Activated CD8-positive, alpha-beta memory T cell treated with anti-CD3 and anti-CD28 coated beads for 36 hours (primary cell): Measurements from ENCODE around the gene CHAC2. TPM values are rescaled to one million over a fixed set of nuclear protein-coding genes. Genes with fewer than 3 reads are reported as not detected.
"Not testable (repeated sequence)": the region's sequence is repeated elsewhere in the genome, so short reads cannot be mapped to it uniquely, and the experiment has no call there.

Experiments used
- CTCF ChIA-PET: fragments of 350-600 bp; sonication (Branson Sonifier 250); formaldehyde crosslinking; loops from one replicate; lab custom pipeline; 2021; ENCODE audit warnings: antibody characterized with exemption; lab: Charles Lee
- POLR2A ChIA-PET: fragments of 350-600 bp; sonication (Branson Sonifier 250); formaldehyde crosslinking; loops from one replicate; lab custom pipeline; 2021; ENCODE audit warnings: antibody characterized with exemption; lab: Charles Lee
- total RNA-seq, 2 experiments: library from RNA; stranded (reverse); gene quantifications; one replicate each; pipeline ENCODE4 v1.2.3, GENCODE V29; 2021

The CHAC2 gene
- total RNA-seq, result 10 to 100 TPM; 24.9 to 25.7 TPM

- ChIA-PET POLR2A (interaction anchor here (0.9 to 3.1 kb wide), 4 partner anchors 10 to 19 kb away, joined by 4 to 35 read pairs (median 7); partner anchors contain the start of genes ASB3 and ERLEC1), CTCF (interaction anchor here (0.8 to 2.5 kb wide), 3 partner anchors 16 to 18 kb away, joined by 3 to 6 read pairs (median 3); no protein-coding TSS in a partner anchor)
Measured at GRCh38 chr2:53767405-53768241, at the start of gene CHAC2. Gene CHAC2 (plus strand): TSS chr2:53767804. CDS start chr2:53767887, 83 bp downstream.

- CTCF ChIA-PET, result interaction anchor here (0.6 kb wide), 1 partner anchor 99 kb away, joined by 4 read pairs; no protein-coding TSS in a partner anchor
- POLR2A ChIA-PET, result not testable (repeated sequence)
Measured at GRCh38 chr2:53720944-53721343, 46.7 kb upstream of the CHAC2 start.

- POLR2A ChIA-PET, result no interaction called here
- CTCF ChIA-PET, result interaction anchor here (0.6 to 0.7 kb wide), 2 partner anchors 324 to 1112 kb away, joined by 3 read pairs; no protein-coding TSS in a partner anchor
Measured at GRCh38 chr2:53724536-53724935, 43.1 kb upstream of the CHAC2 start.

GRCh38 chr2:53725662-53726061, 41.9 kb upstream of the CHAC2 start:
- CTCF ChIA-PET, result interaction anchor here (1.0 kb wide), 1 partner anchor 14 kb away, joined by 3 read pairs; no protein-coding TSS in a partner anchor
- POLR2A ChIA-PET, result no interaction called here

- POLR2A ChIA-PET, result no interaction called here
- CTCF ChIA-PET, result no interaction called here
Measured at GRCh38 chr2:53727921-53728320, 39.7 kb upstream of the CHAC2 start.

GRCh38 chr2:53729143-53729762, 38.4 kb upstream of the CHAC2 start:
- POLR2A ChIA-PET, result no interaction called here
- CTCF ChIA-PET, result no interaction called here

GRCh38 chr2:53737091-53737490, 30.5 kb upstream of the CHAC2 start:
- ChIA-PET CTCF (no interaction called here), POLR2A (no interaction called here)

GRCh38 chr2:53739032-53739431, 28.6 kb upstream of the CHAC2 start:
- ChIA-PET CTCF (no interaction called here), POLR2A (no interaction called here)

- ChIA-PET POLR2A (no interaction called here), CTCF (no interaction called here)
Measured at GRCh38 chr2:53740170-53740569, 27.4 kb upstream of the CHAC2 start.

- CTCF ChIA-PET, result no interaction called here
- POLR2A ChIA-PET, result no interaction called here
Measured at GRCh38 chr2:53744395-53745065, 23.1 kb upstream of the CHAC2 start.

- ChIA-PET POLR2A (no interaction called here), CTCF (interaction anchor here (0.8 to 1.1 kb wide), 2 partner anchors 18 to 34 kb away, joined by 3 read pairs; no protein-coding TSS in a partner anchor)
Measured at GRCh38 chr2:53750041-53750768, 17.4 kb upstream of the CHAC2 start.

GRCh38 chr2:53751728-53752127, 15.9 kb upstream of the CHAC2 start:
- ChIA-PET POLR2A (interaction anchor here (1.6 kb wide), 1 partner anchor 16 kb away, joined by 8 read pairs; the partner anchor contains the start of gene CHAC2), CTCF (interaction anchor here (0.8 to 1.3 kb wide), 4 partner anchors 16 to 50 kb away, joined by 3 to 4 read pairs (median 3); partner anchors contain the start of gene CHAC2)

GRCh38 chr2:53752385-53752784, 15.2 kb upstream of the CHAC2 start:
- CTCF ChIA-PET, result interaction anchor here (1.1 kb wide), 1 partner anchor 17 kb away, joined by 4 read pairs; no protein-coding TSS in a partner anchor
- POLR2A ChIA-PET, result interaction anchor here (1.6 kb wide), 1 partner anchor 15 kb away, joined by 8 read pairs; the partner anchor contains the start of gene CHAC2

- POLR2A ChIA-PET, result no interaction called here
- CTCF ChIA-PET, result no interaction called here
Measured at GRCh38 chr2:53753041-53753440, 14.6 kb upstream of the CHAC2 start.

GRCh38 chr2:53755121-53755520, 12.5 kb upstream of the CHAC2 start:
- POLR2A ChIA-PET, result no interaction called here
- CTCF ChIA-PET, result no interaction called here

- ChIA-PET POLR2A (interaction anchor here (0.7 kb wide), 1 partner anchor 514 kb away, joined by 4 read pairs; no protein-coding TSS in a partner anchor), CTCF (no interaction called here)
Measured at GRCh38 chr2:53756644-53757043, 11.0 kb upstream of the CHAC2 start.

- CTCF ChIA-PET, POLR2A ChIA-PET: not testable (repeated sequence)
Measured at GRCh38 chr2:53757206-53757605, 10.4 kb upstream of the CHAC2 start.

- CTCF ChIA-PET, result no interaction called here
- POLR2A ChIA-PET, result no interaction called here
Measured at GRCh38 chr2:53765767-53766166, 1.8 kb upstream of the CHAC2 start.

GRCh38 chr2:53768242-53768542, 588 bp downstream of the CHAC2 start:
- ChIA-PET CTCF (interaction anchor here (0.8 to 2.5 kb wide), 3 partner anchors 16 to 19 kb away, joined by 3 to 6 read pairs (median 3); no protein-coding TSS in a partner anchor), POLR2A (interaction anchor here (0.9 to 3.1 kb wide), 4 partner anchors 9 to 19 kb away, joined by 4 to 35 read pairs (median 7); partner anchors contain the start of genes ASB3 and ERLEC1)
